ENCODE measurements around the gene SPOCD1.
A peak's percentile ranks its signal among the peaks of the same experiment; 100 is the strongest.

The SPOCD1 gene

GRCh38 chr1:31790140-31790539 lies 25.7 kb downstream of the SPOCD1 start:
- TF ChIP-seq FOXM1 (IDR thresholded peaks at IDR 0.05; ENCODE audit: borderline replicate concordance, low read depth) (no peak), TAF1 (IDR thresholded peaks at IDR 0.05; ENCODE audit: low read depth) (no peak), CEBPB (IDR thresholded peaks at IDR 0.05) (no peak)

DNA sequence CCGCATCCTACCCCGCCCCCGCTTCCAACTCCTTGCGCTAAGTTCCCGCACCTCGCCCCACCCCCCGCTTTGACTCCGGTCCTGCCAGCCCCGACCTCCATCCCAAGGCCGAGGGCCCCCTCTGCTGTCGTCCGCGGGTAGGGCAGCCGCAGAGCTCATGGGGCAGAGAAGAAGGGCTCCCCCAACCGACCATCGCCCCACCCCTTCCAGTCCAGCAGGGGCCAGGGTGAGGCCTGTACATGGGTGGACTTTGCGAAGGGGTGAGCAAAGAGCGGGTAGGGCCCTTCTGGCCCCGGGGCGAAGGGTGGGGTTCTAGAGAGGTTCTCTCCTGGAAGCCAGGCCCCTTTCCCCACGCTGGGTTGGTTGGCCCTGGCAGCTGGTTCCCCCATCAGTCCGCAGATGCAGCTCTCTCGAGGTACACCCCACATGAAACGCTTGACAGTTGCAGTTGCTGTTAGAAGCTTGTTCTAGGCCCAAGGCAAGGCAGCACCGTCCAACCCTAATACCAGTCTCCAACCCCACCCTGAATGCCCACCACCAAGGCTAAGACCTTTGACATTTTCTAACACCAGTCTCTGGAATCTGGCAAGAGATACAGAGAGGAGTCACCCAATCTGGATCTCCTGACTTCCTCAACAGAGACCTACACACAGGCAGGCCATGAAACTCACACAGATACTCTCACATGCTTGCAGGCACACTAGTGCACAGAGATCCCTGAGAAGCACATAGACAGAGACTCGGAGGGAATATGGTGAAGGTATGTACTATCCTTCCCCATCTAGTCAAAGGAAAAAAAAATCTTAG lies 26.4 kb downstream of the SPOCD1 start:
- TF ChIP-seq REST (IDR thresholded peaks at IDR 0.05; ENCODE audit: low read depth): no peak
- peak; percentile 34; the same call in 1 of the 2 replicates for TF ChIP-seq ZBTB7A (IDR thresholded peaks at IDR 0.05; ENCODE audit: low read depth)
- peak; percentile 98 for TF ChIP-seq RAD21 (IDR thresholded peaks at IDR 0.05; ENCODE audit: low read depth)
- TF ChIP-seq MAX (IDR thresholded peaks at IDR 0.05): no peak

- TF ChIP-seq MAX (IDR thresholded peaks at IDR 0.05) (no peak), CREB1 (IDR thresholded peaks at IDR 0.05; ENCODE audit: low read depth) (no peak), TAF1 (IDR thresholded peaks at IDR 0.05; ENCODE audit: low read depth) (no peak), REST (IDR thresholded peaks at IDR 0.05; ENCODE audit: low read depth) (no peak), YY1 (IDR thresholded peaks at IDR 0.05; ENCODE audit: low read depth) (no peak), CEBPB (IDR thresholded peaks at IDR 0.05) (no peak), USF1 (IDR thresholded peaks at IDR 0.05) (no peak), NFIC (IDR thresholded peaks at IDR 0.05) (no peak), FOXM1 (IDR thresholded peaks at IDR 0.05; ENCODE audit: borderline replicate concordance, low read depth) (no peak), TCF12 (IDR thresholded peaks at IDR 0.05; ENCODE audit: low read depth) (no peak), EP300 (IDR thresholded peaks at IDR 0.05; ENCODE audit: borderline replicate concordance) (no peak)
Measured at GRCh38 chr1:31788825-31789256, 27.0 kb downstream of the SPOCD1 start.

DNA sequence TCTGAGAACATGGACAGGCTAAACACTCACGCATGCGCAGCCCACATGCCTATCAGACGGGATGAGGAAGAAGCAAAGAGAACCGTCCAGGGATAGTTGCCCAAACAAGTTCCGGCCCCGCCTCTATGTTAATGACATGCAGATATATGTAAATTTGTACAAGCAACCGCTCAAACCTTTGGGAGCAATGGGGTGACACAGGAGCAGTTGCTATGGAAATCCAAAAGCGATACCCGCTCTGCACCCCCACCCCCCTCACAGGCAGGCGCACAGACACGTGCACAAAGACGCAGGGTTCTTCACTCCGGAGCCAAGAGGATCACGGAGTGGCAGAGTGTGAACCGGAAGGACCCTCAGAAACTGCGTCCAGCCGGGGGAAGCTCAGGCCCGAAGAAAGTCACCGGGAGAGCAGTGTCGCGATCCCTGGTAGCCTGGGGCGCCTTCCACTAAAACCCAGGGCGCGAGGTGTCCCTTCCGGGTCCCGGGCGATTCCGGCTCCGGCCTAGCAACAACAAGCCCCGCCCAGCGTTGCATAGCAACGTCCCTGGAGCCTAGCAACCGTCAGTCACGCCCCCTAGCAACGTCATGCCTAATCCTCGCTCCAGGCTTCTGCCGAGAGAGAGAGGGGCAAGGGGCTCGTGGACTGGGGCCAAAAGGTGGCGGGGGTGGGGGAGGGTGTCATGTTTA lies 27.5 kb downstream of the SPOCD1 start:
- TF ChIP-seq REST (IDR thresholded peaks at IDR 0.05; ENCODE audit: low read depth): no peak
- 0 out of 2 replicates have a peak, but pooled peaks have one; percentile 41 for TF ChIP-seq ZBTB7A (IDR thresholded peaks at IDR 0.05; ENCODE audit: low read depth)
- TF ChIP-seq TAF1 (IDR thresholded peaks at IDR 0.05; ENCODE audit: low read depth): peak; percentile 40; the same call in 1 of the 2 replicates
- no peak for TF ChIP-seq TCF12 (IDR thresholded peaks at IDR 0.05; ENCODE audit: low read depth)
- TF ChIP-seq YY1 (IDR thresholded peaks at IDR 0.05; ENCODE audit: low read depth): no peak
- TF ChIP-seq EP300 (IDR thresholded peaks at IDR 0.05; ENCODE audit: borderline replicate concordance): no peak
- TF ChIP-seq MAX (IDR thresholded peaks at IDR 0.05): peak; percentile 84
- no peak for TF ChIP-seq RAD21 (IDR thresholded peaks at IDR 0.05; ENCODE audit: low read depth)
- TF ChIP-seq FOXM1 (IDR thresholded peaks at IDR 0.05; ENCODE audit: borderline replicate concordance, low read depth): no peak
- TF ChIP-seq USF1 (IDR thresholded peaks at IDR 0.05): no peak

All from Ishikawa (cell line).